CD8-positive, alpha-beta memory T cell (primary cell): ENCODE data around the gene IPO13. TPM values are rescaled to one million over a fixed set of nuclear protein-coding genes. Genes with fewer than 3 reads are reported as not detected.
A peak's percentile ranks its signal among the peaks of the same experiment; 100 is the strongest.

Experiments
- CTCF ChIA-PET: fragments of 350-600 bp; sonication (Branson Sonifier 250); formaldehyde crosslinking; loops from one replicate; lab custom pipeline; 2021; ENCODE audit warnings: antibody characterized with exemption; lab: Charles Lee
- POLR2A ChIA-PET: fragments of 350-600 bp; sonication (Branson Sonifier 250); formaldehyde crosslinking; loops from one replicate; lab custom pipeline; 2021; ENCODE audit warnings: antibody characterized with exemption; lab: Charles Lee
- DNase-seq, 5 donors: peaks; one replicate each; pipeline versions ENCODE4 v3.0.0 to v3.0.0-alpha.2; 2020 to 2022; ENCODE audit warnings: mixed read lengths in 1 of 5
- H3K27ac ChIP-seq: one replicate; pipeline ENCODE4 v1.7.0; 2013; ENCODE audit warnings: low read depth, mild to moderate bottlenecking, low read length, moderate library complexity
- H3K27me3 ChIP-seq: 2 replicates; pipeline ENCODE4 v1.7.0; 2013; ENCODE audit warnings: low read length, mild to moderate bottlenecking; ENCODE audit not compliant: insufficient read depth, poor library complexity, severe bottlenecking
- H3K36me3 ChIP-seq: 2 replicates; pipeline ENCODE4 v1.7.0; 2013; ENCODE audit warnings: mild to moderate bottlenecking, low read length, moderate library complexity; ENCODE audit not compliant: insufficient read depth
- H3K4me1 ChIP-seq: 2 replicates; pipeline ENCODE4 v1.7.0; 2013; ENCODE audit warnings: mild to moderate bottlenecking, low read length, moderate library complexity; ENCODE audit not compliant: insufficient read depth
- H3K4me3 ChIP-seq: 2 replicates; pipeline ENCODE4 v1.7.0; 2013; ENCODE audit warnings: mild to moderate bottlenecking, low read length
- H3K9me3 ChIP-seq: 2 replicates; pipeline ENCODE4 v1.7.0; 2013; ENCODE audit warnings: mild to moderate bottlenecking, low read length
- H3K27ac Mint-ChIP-seq, 8 donors: one replicate each; pipeline ENCODE4 v1.8.0; 2020 to 2021; ENCODE audit warnings: mixed read lengths in 8 of 8, mild to moderate bottlenecking in 6 of 8, inconsistent platforms in 3 of 8, moderate library complexity in 3 of 8
- H3K27me3 Mint-ChIP-seq, 2 donors: one replicate each; pipeline ENCODE4 v1.8.0; 2020 to 2021; ENCODE audit warnings: mixed read lengths in 2 of 2, mild to moderate bottlenecking in 1 of 2, moderate library complexity in 1 of 2
- H3K36me3 Mint-ChIP-seq, 3 donors: one replicate each; pipeline ENCODE4 v1.8.0; 2020 to 2021; ENCODE audit warnings: mixed read lengths in 3 of 3, inconsistent platforms in 1 of 3, mild to moderate bottlenecking in 1 of 3
- H3K4me1 Mint-ChIP-seq, 3 donors: one replicate each; pipeline ENCODE4 v1.8.0; 2020 to 2021; ENCODE audit warnings: mixed read lengths in 3 of 3, inconsistent platforms in 1 of 3, mild to moderate bottlenecking in 1 of 3
- H3K4me3 Mint-ChIP-seq, 7 donors: one replicate each; pipeline ENCODE4 v1.8.0; 2020 to 2021; ENCODE audit warnings: mixed read lengths in 7 of 7, mild to moderate bottlenecking in 6 of 7, moderate library complexity in 4 of 7, inconsistent platforms in 2 of 7
- H3K9me3 Mint-ChIP-seq, 5 donors: one replicate each; pipeline ENCODE4 v1.8.0; 2020 to 2022; ENCODE audit warnings: mixed read lengths in 5 of 5, mild to moderate bottlenecking in 3 of 5, moderate library complexity in 2 of 5, inconsistent platforms in 1 of 5
- polyA plus RNA-seq: library from polyadenylated mRNA; unstranded; fragments of 300-500 nt; fragmentation: Illumina TruSeq; gene quantifications from one replicate; pipeline ENCODE4 v1.2.3, GENCODE V29; 2021
- total RNA-seq, 2 experiments: library from RNA; stranded (reverse); gene quantifications; one replicate each; pipeline ENCODE4 v1.2.3, GENCODE V29; 2021

Gene IPO13
- total and polyA plus RNA-seq, 3 experiments from 2014 or later, result 16.0 to 32.1 (median 28.9) TPM

GRCh38 chr1:43991200-43991475 lies 44.4 kb downstream of the IPO13 start:
- peaks cover 10 to 21% (median 14%) of the 10 kb centered on the region in 3 donors for H3K4me1 Mint-ChIP-seq
- Histone ChIP-seq H3K27ac (peak overlapping the region; percentile 51), H3K36me3 (no peaks in the 10 kb centered on the region), H3K4me3 (peak overlapping the region; percentile 60), H3K9me3 (no peaks in the 10 kb centered on the region), H3K4me1 (peaks cover 8% of the 10 kb centered on the region), H3K27me3 (no peaks in the 10 kb centered on the region)
- ChIA-PET POLR2A (interaction anchor here (1.4 kb wide), 1 partner anchor 13 kb away, joined by 4 read pairs; no protein-coding TSS in a partner anchor), CTCF (interaction anchor here (1.6 kb wide), 1 partner anchor 45 kb away, joined by 3 read pairs; no protein-coding TSS in a partner anchor)
- H3K9me3 Mint-ChIP-seq, result no peaks in the 10 kb centered on the region
- H3K4me3 Mint-ChIP-seq, result peak overlapping the region; percentile 91 to 98 (median 94)
- H3K27me3 Mint-ChIP-seq, result no peaks in the 10 kb centered on the region
- peak overlapping the region in 7 of 8 donors; percentile 47 to 98 (median 93) for H3K27ac Mint-ChIP-seq
- H3K36me3 Mint-ChIP-seq, result peaks cover 0 to 2% (median 0%) of the 10 kb centered on the region in 3 donors
- no peak for DNase-seq

- H3K36me3 Mint-ChIP-seq, result peaks cover 0 to 2% (median 0%) of the 10 kb centered on the region in 3 donors
- H3K36me3 ChIP-seq, result no peaks in the 10 kb centered on the region
- H3K4me3 Mint-ChIP-seq, result peak within 1 kb of the TSS; percentile 91 to 98 (median 94)
- no peaks in the 10 kb centered on the region for H3K27me3 ChIP-seq
- H3K27ac ChIP-seq, result peak within 1 kb of the TSS; percentile 51
- H3K9me3 ChIP-seq, result no peaks in the 10 kb centered on the region
- peak within 1 kb of the TSS; percentile 60 for H3K4me3 ChIP-seq
- H3K4me1 ChIP-seq, result peaks cover 8% of the 10 kb centered on the region
- ChIA-PET POLR2A (interaction anchor here (0.8 to 1.4 kb wide), 2 partner anchors 14 to 22 kb away, joined by 4 to 6 read pairs; partner anchors contain the start of gene DPH2), CTCF (interaction anchor here (0.6 to 2.0 kb wide), 4 partner anchors 10 to 45 kb away, joined by 3 to 5 read pairs (median 4); no protein-coding TSS in a partner anchor)
- H3K27me3 Mint-ChIP-seq, result no peaks in the 10 kb centered on the region
- peak; percentile 67 to 85 (median 71) for DNase-seq
- peak within 1 kb of the TSS; percentile 47 to 98 (median 92) for H3K27ac Mint-ChIP-seq
- no peaks in the 10 kb centered on the region for H3K9me3 Mint-ChIP-seq
- H3K4me1 Mint-ChIP-seq, result peaks cover 10 to 21% (median 14%) of the 10 kb centered on the region in 3 donors
Observed at GRCh38 chr1:43991476-43992231, 44.9 kb downstream of the IPO13 start, which contains the start of gene CCDC24. Gene CCDC24, plus strand, starts transcription at chr1:43991599. Its CDS starts 280 bp downstream, at chr1:43991879.

- H3K4me3 ChIP-seq, result peak overlapping the region; percentile 60
- peak overlapping the region; percentile 91 to 98 (median 94) for H3K4me3 Mint-ChIP-seq
- H3K9me3 ChIP-seq, result no peaks in the 10 kb centered on the region
- H3K27ac ChIP-seq, result no peak overlapping the region
- no peaks in the 10 kb centered on the region for H3K27me3 Mint-ChIP-seq
- H3K4me1 Mint-ChIP-seq, result peaks cover 10 to 21% (median 14%) of the 10 kb centered on the region in 3 donors
- no peak for DNase-seq
- ChIA-PET CTCF (interaction anchor here (0.6 to 2.0 kb wide), 6 partner anchors 9 to 46 kb away, joined by 3 to 5 read pairs (median 4); partner anchors contain the start of gene IPO13), POLR2A (interaction anchor here (0.8 kb wide), 1 partner anchor 23 kb away, joined by 6 read pairs; the partner anchor contains the start of gene DPH2)
- H3K27ac Mint-ChIP-seq, result peak overlapping the region in 4 of 8 donors; percentile 26 to 90 (median 64)
- H3K36me3 Mint-ChIP-seq, result peaks cover 0 to 2% (median 0%) of the 10 kb centered on the region in 3 donors
- H3K9me3 Mint-ChIP-seq, result no peaks in the 10 kb centered on the region
- no peaks in the 10 kb centered on the region for H3K27me3 ChIP-seq
- H3K4me1 ChIP-seq, result peaks cover 8% of the 10 kb centered on the region
- H3K36me3 ChIP-seq, result no peaks in the 10 kb centered on the region
Observed at GRCh38 chr1:43992232-43992995, 45.7 kb downstream of the IPO13 start.

- Histone ChIP-seq H3K27me3 (no peaks in the 10 kb centered on the region), H3K36me3 (no peaks in the 10 kb centered on the region), H3K27ac (no peak overlapping the region), H3K9me3 (no peaks in the 10 kb centered on the region), H3K4me3 (no peak overlapping the region), H3K4me1 (peaks cover 8% of the 10 kb centered on the region)
- POLR2A ChIA-PET, result no interaction called here
- CTCF ChIA-PET, result interaction anchor here (1.1 to 2.0 kb wide), 4 partner anchors 8 to 47 kb away, joined by 4 to 5 read pairs (median 4); partner anchors contain the start of gene IPO13
- peak overlapping the region in 1 of 8 donors; percentile 49 for H3K27ac Mint-ChIP-seq
- no peaks in the 10 kb centered on the region for H3K27me3 Mint-ChIP-seq
- no peak for DNase-seq
- peaks cover 0 to 2% (median 0%) of the 10 kb centered on the region in 3 donors for H3K36me3 Mint-ChIP-seq
- H3K4me1 Mint-ChIP-seq, result peaks cover 10 to 21% (median 14%) of the 10 kb centered on the region in 3 donors
- H3K9me3 Mint-ChIP-seq, result no peaks in the 10 kb centered on the region
- H3K4me3 Mint-ChIP-seq, result peak overlapping the region in 3 of 7 donors; percentile 15 to 53 (median 29)
Observed at GRCh38 chr1:43993206-43993914, 46.6 kb downstream of the IPO13 start.

- peaks cover 10 to 21% (median 14%) of the 10 kb centered on the region in 3 donors for H3K4me1 Mint-ChIP-seq
- no peaks in the 10 kb centered on the region for H3K9me3 Mint-ChIP-seq
- H3K36me3 ChIP-seq, result no peaks in the 10 kb centered on the region
- no peak overlapping the region for H3K4me3 ChIP-seq
- peak overlapping the region in 2 of 7 donors; percentile 29 to 53 for H3K4me3 Mint-ChIP-seq
- H3K4me1 ChIP-seq, result peaks cover 8% of the 10 kb centered on the region
- peak overlapping the region in 1 of 8 donors; percentile 15 for H3K27ac Mint-ChIP-seq
- no peaks in the 10 kb centered on the region for H3K27me3 Mint-ChIP-seq
- H3K36me3 Mint-ChIP-seq, result peaks cover 0 to 2% (median 0%) of the 10 kb centered on the region in 3 donors
- no peaks in the 10 kb centered on the region for H3K27me3 ChIP-seq
- H3K27ac ChIP-seq, result no peak overlapping the region
- DNase-seq, result no peak
- H3K9me3 ChIP-seq, result no peaks in the 10 kb centered on the region
- POLR2A ChIA-PET, result interaction anchor here (0.6 kb wide), 1 partner anchor 721 kb away, joined by 3 read pairs; no protein-coding TSS in a partner anchor
- CTCF ChIA-PET, result no interaction called here
Observed at GRCh38 chr1:43994071-43994470, 47.3 kb downstream of the IPO13 start.

GRCh38 chr1:43994794-43995790 lies 48.3 kb downstream of the IPO13 start:
- Mint-ChIP-seq H3K4me1 (peaks cover 10 to 21% (median 14%) of the 10 kb centered on the region in 3 donors), H3K9me3 (no peaks in the 10 kb centered on the region), H3K27ac (no peak overlapping the region), H3K36me3 (peaks cover 0 to 2% (median 0%) of the 10 kb centered on the region in 3 donors), H3K4me3 (no peak overlapping the region), H3K27me3 (no peaks in the 10 kb centered on the region)
- no peaks in the 10 kb centered on the region for H3K9me3 ChIP-seq
- no peak for DNase-seq
- no peaks in the 10 kb centered on the region for H3K36me3 ChIP-seq
- ChIA-PET CTCF (no interaction called here), POLR2A (interaction anchor here (0.6 kb wide), 1 partner anchor 722 kb away, joined by 3 read pairs; no protein-coding TSS in a partner anchor)
- H3K4me3 ChIP-seq, result no peak overlapping the region
- H3K27me3 ChIP-seq, result no peaks in the 10 kb centered on the region
- H3K4me1 ChIP-seq, result peaks cover 8% of the 10 kb centered on the region
- no peak overlapping the region for H3K27ac ChIP-seq
